NT2/D1 (cell line): Measurements from ENCODE around the gene PKIG.

Experiments used
- SUZ12 ChIP-seq: IDR thresholded peaks from 2 replicates; pipeline ENCODE4 v1.6.1; 2011; ENCODE audit not compliant: insufficient read length, insufficient read depth; ENCODE audit errors: extremely low read depth
- YY1 ChIP-seq: IDR thresholded peaks from 2 replicates; pipeline ENCODE4 v1.6.1; 2011; ENCODE audit not compliant: insufficient read length, insufficient read depth
- ZNF274 ChIP-seq: IDR thresholded peaks from 2 replicates; pipeline ENCODE4 v1.6.1; 2011; ENCODE audit warnings: mild to moderate bottlenecking, low read depth, low read length

- TF ChIP-seq YY1 (no peak), SUZ12 (no peak), ZNF274 (no peak)
These were observed 33.7 kb downstream of the PKIG start for GRCh38 chr20:44615876-44616603.
